Activated CD8-positive, alpha-beta memory T cell treated with anti-CD3 and anti-CD28 coated beads for 4 hours (primary cell): ENCODE measurements around the gene TLE4.

ENCODE experiments used
- DNase-seq, 2 donors: peaks; one replicate each; pipeline ENCODE4 v3.0.0-alpha.2; 2020; ENCODE audit warnings: low read depth in 2 of 2

Gene TLE4

GRCh38 chr9:79663878-79664277, 92.1 kb downstream of the TLE4 start:
- no peak for DNase-seq

GRCh38 chr9:79664375-79664831, 92.6 kb downstream of the TLE4 start:
- no peak for DNase-seq

- no peak for DNase-seq
These were observed 93.6 kb downstream of the TLE4 start for GRCh38 chr9:79665369-79665768.

- DNase-seq, result no peak
These were observed 94.2 kb downstream of the TLE4 start for GRCh38 chr9:79665931-79666330.

GRCh38 chr9:79667120-79667519, 95.4 kb downstream of the TLE4 start:
- no peak for DNase-seq

GRCh38 chr9:79667817-79668436, 96.2 kb downstream of the TLE4 start:
- DNase-seq, result no peak

GRCh38 chr9:79668956-79669355, 97.2 kb downstream of the TLE4 start:
- no peak for DNase-seq

GRCh38 chr9:79670269-79670961, 98.7 kb downstream of the TLE4 start:
- DNase-seq, result no peak

- no peak for DNase-seq
These were observed 99.8 kb downstream of the TLE4 start for GRCh38 chr9:79671558-79671957.

- DNase-seq, result no peak
These were observed 100.5 kb downstream of the TLE4 start for GRCh38 chr9:79672236-79672635.

- no peak for DNase-seq
These were observed 101.1 kb downstream of the TLE4 start for GRCh38 chr9:79672891-79673290.

GRCh38 chr9:79673614-79674013, 101.8 kb downstream of the TLE4 start:
- DNase-seq, result no peak

GRCh38 chr9:79674052-79674777, 102.5 kb downstream of the TLE4 start:
- DNase-seq, result no peak

- no peak for DNase-seq
These were observed 109.8 kb downstream of the TLE4 start for GRCh38 chr9:79681576-79681975.

GRCh38 chr9:79682076-79682736, 110.4 kb downstream of the TLE4 start:
- no peak for DNase-seq

GRCh38 chr9:79684059-79684458, 112.3 kb downstream of the TLE4 start:
- no peak for DNase-seq

GRCh38 chr9:79684711-79685575, 113.2 kb downstream of the TLE4 start:
- DNase-seq, result no peak

GRCh38 chr9:79685577-79685976, 113.8 kb downstream of the TLE4 start:
- no peak for DNase-seq

GRCh38 chr9:79686381-79687130, 114.8 kb downstream of the TLE4 start:
- no peak for DNase-seq

- peak in 1 of 2 donors; percentile 11 for DNase-seq
These were observed 115.3 kb downstream of the TLE4 start for GRCh38 chr9:79687131-79687447.

GRCh38 chr9:79688363-79688762, 116.6 kb downstream of the TLE4 start:
- DNase-seq, result no peak
